ENCODE data around the gene FAM171A1.
"Not testable (repeated sequence)": the region's sequence is repeated elsewhere in the genome, so short reads cannot be mapped to it uniquely, and the experiment has no call there.

Gene FAM171A1

GRCh38 chr10:15237351-15237750, 133.7 kb downstream of the FAM171A1 start:
- peak; percentile 59 for DNase-seq

GRCh38 chr10:15236340-15236739, 134.7 kb downstream of the FAM171A1 start:
- peak; percentile 25 for DNase-seq

GRCh38 chr10:15232279-15232678, 138.8 kb downstream of the FAM171A1 start:
- no peak for DNase-seq

- no peak for DNase-seq
Measured at GRCh38 chr10:15231426-15231825, 139.7 kb downstream of the FAM171A1 start.

- DNase-seq, result no peak
Measured at GRCh38 chr10:15230257-15230656, 140.8 kb downstream of the FAM171A1 start.

GRCh38 chr10:15229268-15229667, 141.8 kb downstream of the FAM171A1 start:
- no peak for DNase-seq

- no peak for DNase-seq
Measured at GRCh38 chr10:15228426-15228825, 142.7 kb downstream of the FAM171A1 start.

- peak; percentile 62 for DNase-seq
Measured at GRCh38 chr10:15227611-15228372, 143.3 kb downstream of the FAM171A1 start.

- DNase-seq, result no peak
Measured at GRCh38 chr10:15225511-15225910, 145.6 kb downstream of the FAM171A1 start.

- DNase-seq, result no peak
Measured at GRCh38 chr10:15224948-15225347, 146.1 kb downstream of the FAM171A1 start.

GRCh38 chr10:15223174-15223573, 147.9 kb downstream of the FAM171A1 start:
- DNase-seq, result peak; percentile 65

- no peak for DNase-seq
Measured at GRCh38 chr10:15222511-15222910, 148.6 kb downstream of the FAM171A1 start.

GRCh38 chr10:15220445-15220844, 150.6 kb downstream of the FAM171A1 start:
- no peak for DNase-seq

GRCh38 chr10:15216700-15217099, 154.4 kb downstream of the FAM171A1 start:
- DNase-seq, result no peak

- DNase-seq, result no peak
Measured at GRCh38 chr10:15214237-15214636, 156.9 kb downstream of the FAM171A1 start.

- no peak for DNase-seq
Measured at GRCh38 chr10:15213461-15213861, 157.6 kb downstream of the FAM171A1 start.

- peak; percentile 88 for DNase-seq
Measured at GRCh38 chr10:15211464-15211979, 159.6 kb downstream of the FAM171A1 start.

GRCh38 chr10:15210521-15210920, 160.6 kb downstream of the FAM171A1 start:
- no peak for DNase-seq

- DNase-seq, result peak; percentile 72
Measured at GRCh38 chr10:15209827-15210509, 161.1 kb downstream of the FAM171A1 start.

GRCh38 chr10:15208221-15208620, 162.9 kb downstream of the FAM171A1 start:
- no peak for DNase-seq

GRCh38 chr10:15207410-15207809, 163.7 kb downstream of the FAM171A1 start:
- not testable (repeated sequence) for DNase-seq

GRCh38 chr10:15202639-15203038, 168.4 kb downstream of the FAM171A1 start:
- no peak for DNase-seq

GRCh38 chr10:15202301-15202621, 168.8 kb downstream of the FAM171A1 start:
- DNase-seq, result not testable (repeated sequence)

- DNase-seq, result peak; percentile 83
Measured at GRCh38 chr10:15201589-15202300, 169.3 kb downstream of the FAM171A1 start.

All from EL (cell line).